ENCODE data around the gene DAPK1.

- TF ChIP-seq, protein P1, sequence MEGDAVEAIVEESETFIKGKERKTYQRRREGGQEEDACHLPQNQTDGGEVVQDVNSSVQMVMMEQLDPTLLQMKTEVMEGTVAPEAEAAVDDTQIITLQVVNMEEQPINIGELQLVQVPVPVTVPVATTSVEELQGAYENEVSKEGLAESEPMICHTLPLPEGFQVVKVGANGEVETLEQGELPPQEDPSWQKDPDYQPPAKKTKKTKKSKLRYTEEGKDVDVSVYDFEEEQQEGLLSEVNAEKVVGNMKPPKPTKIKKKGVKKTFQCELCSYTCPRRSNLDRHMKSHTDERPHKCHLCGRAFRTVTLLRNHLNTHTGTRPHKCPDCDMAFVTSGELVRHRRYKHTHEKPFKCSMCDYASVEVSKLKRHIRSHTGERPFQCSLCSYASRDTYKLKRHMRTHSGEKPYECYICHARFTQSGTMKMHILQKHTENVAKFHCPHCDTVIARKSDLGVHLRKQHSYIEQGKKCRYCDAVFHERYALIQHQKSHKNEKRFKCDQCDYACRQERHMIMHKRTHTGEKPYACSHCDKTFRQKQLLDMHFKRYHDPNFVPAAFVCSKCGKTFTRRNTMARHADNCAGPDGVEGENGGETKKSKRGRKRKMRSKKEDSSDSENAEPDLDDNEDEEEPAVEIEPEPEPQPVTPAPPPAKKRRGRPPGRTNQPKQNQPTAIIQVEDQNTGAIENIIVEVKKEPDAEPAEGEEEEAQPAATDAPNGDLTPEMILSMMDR (IDR thresholded peaks at IDR 0.05; ENCODE audit: low read length) = no peak
- TF ChIP-seq EZH2 (optimal IDR thresholded peaks at IDR 0.05; ENCODE audit: low read depth, low read length) = no peak
- no peak for TF ChIP-seq EZH2phosphoT487 (IDR thresholded peaks at IDR 0.05; ENCODE audit: low read length)
Observed at GRCh38 chr9:87672586-87672985, 174.9 kb downstream of the DAPK1 start.
